Renal cortical epithelial cell (primary cell): Measurements from ENCODE around the gene TSPOAP1. TPM values are rescaled to one million over a fixed set of nuclear protein-coding genes. Genes with fewer than 3 reads are reported as not detected.

ENCODE experiments used
- DNase-seq: peaks from one replicate; pipeline ENCODE4 v3.0.0-alpha.2; 2011; ENCODE audit warnings: low read depth
- total RNA-seq: library from RNA; depleted of rRNA; stranded (reverse); fragments of >200 nt; gene quantifications from 2 replicates; pipeline ENCODE4 v1.2.3, GENCODE V29; 2014

TSPOAP1 gene
- total RNA-seq, 1 donor from 2014 or later, result 6.1 TPM

GRCh38 chr17:58302919-58303585, 25.5 kb downstream of the TSPOAP1 start:
- no peak for DNase-seq

DNA sequence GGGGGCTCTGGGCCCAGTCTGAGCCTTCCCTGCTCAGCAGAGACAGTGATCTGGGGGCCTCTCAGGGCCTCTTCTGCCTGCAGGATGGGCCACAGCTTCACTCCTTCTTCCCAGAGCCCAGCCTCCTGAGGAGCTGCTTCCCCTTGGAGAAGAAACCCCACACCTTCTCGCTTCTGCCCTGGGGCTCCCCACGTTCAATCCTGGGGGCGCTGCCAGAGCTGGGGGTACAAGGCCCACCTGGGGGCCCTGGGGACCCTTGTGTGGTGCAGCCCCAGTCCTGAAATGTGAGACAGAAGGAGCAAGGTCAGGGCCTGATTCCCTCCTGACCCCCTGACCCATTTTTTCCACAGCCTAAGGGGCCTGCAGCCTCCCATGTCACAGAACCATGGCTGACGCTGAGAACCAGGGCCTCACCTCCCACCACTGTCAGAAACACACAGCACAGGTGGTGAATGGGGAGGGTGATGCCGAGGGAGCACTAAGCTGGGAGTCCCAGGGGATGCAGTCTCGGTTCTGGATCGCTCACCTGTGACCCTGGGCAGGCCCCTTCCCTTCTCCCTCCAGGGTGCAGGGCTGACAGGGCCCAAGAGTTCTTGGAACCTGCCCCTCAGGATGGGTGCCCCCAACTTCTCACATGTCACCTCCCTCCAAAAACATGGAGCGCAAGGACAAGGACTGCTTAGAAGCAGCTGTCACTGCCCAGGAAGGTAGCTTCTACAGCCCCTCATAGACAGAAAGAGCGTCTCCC, 26.2 kb downstream of the TSPOAP1 start:
- DNase-seq, result no peak

- no peak for DNase-seq
Observed at GRCh38 chr17:58301504-58302150, 27.0 kb downstream of the TSPOAP1 start.

GRCh38 chr17:58300336-58300735, 28.3 kb downstream of the TSPOAP1 start:
- no peak for DNase-seq

GRCh38 chr17:58294034-58294433, 34.6 kb downstream of the TSPOAP1 start:
- DNase-seq, result no peak

GRCh38 chr17:58291246-58291645, 37.3 kb downstream of the TSPOAP1 start:
- no peak for DNase-seq

DNA sequence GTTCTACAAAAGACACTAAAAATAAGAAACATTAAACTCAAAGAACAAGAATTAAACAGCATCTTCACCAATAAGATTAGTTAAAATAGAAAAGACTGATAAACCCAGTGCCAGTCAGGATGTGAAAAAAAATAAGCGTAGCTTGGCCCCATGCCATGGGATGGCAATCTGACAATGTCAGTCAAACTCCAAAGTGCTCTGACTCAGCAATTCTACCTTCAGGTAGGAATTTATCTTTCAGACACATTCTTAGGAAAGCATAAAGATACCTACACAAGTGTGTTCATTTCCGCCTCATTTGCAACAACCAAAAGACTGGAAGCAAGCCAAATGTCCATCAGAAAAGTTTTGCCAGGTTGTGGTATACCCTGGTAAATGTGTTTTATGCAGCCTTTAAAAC, 38.7 kb downstream of the TSPOAP1 start:
- peak; percentile 19 for DNase-seq

DNA sequence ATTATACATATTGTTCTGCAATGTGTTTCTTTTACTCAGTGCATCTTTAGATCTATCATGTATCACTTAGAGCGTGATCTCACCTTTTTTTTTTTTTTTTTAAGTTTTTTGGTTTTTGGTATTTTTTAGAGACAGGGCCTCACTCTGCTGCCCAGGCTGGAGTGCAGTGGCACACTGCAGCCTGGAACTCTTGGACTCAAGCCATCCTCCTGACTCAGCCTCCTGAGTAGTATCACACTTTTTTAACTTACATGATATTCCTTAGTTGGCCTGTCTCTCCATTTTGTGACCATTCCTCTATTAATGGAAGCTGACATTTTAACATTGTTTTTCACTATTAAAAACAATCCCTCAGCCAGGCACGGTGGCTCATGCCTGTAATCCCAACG, 43.2 kb downstream of the TSPOAP1 start:
- DNase-seq, result no peak

- DNase-seq, result no peak
Observed at GRCh38 chr17:58284613-58285421, 43.8 kb downstream of the TSPOAP1 start.

GRCh38 chr17:58283674-58284612, 44.7 kb downstream of the TSPOAP1 start:
- no peak for DNase-seq

- no peak for DNase-seq
Observed at GRCh38 chr17:58282442-58282841, 46.2 kb downstream of the TSPOAP1 start.

DNA sequence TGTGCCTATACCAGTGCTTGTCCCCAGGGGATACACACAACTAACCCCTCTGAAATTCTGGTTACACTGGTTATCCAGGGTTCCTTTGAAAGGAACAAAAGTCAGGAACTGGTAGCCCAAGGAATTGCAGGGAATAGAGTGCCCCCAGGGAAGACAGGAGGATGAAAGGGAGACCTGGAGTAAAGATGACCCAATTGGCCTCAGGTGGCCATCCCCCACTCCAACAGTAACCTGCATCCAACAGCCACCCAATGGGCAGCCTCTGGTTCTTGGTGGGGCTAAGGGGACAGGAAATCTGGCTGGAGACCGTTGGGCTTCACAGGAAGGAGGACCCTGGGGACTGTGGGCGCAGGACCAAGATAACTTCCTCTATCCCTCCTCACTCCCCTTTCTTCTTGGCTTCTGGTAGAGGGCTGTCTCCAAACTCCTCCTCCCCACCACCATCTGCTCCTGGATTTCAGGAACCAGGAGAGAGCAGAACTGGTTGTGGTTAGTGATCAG, 47.0 kb downstream of the TSPOAP1 start:
- no peak for DNase-seq

- no peak for DNase-seq
Observed at GRCh38 chr17:58280480-58281217, 47.9 kb downstream of the TSPOAP1 start, which contains the start of gene MPO. TSS of gene MPO (minus strand) at chr17:58280935. CDS start at chr17:58280758, 177 bp downstream.

- DNase-seq, result no peak
Observed at GRCh38 chr17:58279736-58280479, 48.7 kb downstream of the TSPOAP1 start.

DNA sequence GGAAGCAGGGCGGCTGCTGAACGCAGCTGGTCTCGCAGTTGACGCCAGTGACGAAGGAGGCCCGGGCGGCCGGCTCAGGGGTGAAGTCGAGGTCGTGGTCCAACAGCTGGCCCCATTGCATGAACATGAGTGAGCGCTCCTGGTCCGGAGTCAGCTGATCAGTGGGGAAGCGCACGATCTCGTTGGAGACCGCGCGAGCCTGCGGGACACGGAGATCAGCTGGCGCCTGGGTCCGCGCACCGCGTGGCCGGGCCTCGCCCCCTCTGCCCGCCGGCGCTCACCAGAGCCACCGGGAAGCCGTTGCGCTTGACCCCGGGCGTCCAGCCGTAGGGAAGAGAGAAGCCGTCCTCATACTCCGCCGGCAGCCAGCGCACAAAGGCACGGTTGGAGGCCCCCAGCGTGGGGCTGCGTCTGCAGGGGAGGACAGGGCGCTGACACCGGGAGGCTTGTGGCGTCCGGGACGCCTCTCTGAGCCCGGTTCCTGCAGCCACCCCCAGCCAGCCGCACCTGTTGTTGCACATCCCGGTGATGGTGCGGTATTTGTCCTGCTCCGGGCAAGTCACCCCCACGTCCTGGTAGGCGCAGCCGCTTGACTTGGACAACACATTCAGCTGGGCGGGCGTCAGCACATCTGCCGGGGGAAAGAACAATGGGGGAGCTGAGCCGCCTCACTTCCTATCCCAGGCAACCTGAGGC, 49.4 kb downstream of the TSPOAP1 start:
- no peak for DNase-seq

DNA sequence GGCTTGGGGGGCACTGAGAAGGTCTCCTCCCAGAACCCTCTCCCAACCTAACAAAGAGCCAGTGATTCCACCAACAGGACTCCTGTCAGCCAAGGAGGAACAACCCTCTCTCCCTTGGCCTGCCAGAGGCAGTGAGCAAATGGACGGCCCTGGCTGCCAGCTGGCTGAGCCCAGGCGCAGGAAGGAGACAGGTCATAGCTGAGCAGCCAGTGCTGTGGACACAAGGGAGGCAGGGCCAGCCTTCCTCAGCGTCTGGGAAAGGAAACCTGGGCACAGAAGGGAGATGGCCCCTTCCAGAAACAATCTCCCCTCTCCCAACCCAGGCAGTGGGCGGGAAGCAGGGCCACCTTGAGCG, 50.0 kb downstream of the TSPOAP1 start:
- no peak for DNase-seq

DNA sequence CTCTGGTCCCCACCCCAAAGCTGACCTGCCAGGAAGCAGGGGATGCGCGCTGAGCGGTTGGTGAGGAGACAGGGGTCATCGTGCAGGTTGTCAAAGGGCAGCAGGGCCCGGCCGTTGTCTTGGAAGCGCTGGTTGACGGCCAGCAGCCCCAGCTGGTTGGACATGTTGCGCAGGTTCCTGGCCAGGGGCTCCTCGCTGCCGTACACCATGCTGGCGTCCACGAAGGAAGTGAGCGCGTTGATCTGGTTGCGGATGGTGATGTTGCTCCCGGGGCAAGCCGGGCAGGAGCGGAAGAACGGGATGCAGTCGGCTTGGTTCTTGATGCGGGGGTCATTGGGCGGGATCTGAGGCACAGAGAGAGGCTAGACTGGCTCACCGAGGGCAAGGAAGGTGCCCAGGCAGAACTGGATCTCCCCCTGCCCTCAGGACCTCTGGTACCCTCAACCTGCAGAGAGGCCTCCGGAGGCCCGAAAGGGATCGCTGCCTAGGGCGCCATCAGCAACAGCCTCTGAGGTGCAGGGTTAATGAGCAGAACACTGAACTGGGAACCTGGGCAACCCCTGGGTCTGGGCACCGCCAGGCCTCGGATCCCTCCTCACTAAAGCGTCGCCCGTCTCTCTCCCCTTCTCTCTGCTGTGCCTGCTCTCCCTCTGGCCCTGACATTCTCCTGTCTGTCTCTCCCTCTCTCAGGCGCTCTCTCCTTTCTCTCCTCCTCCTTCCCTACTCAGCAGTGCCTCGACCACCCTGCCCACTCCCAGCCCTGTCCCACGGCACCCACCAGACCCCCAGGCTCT, 50.6 kb downstream of the TSPOAP1 start:
- no peak for DNase-seq
